GM12892 (cell line): ENCODE measurements around the gene ACOT13.
"Not testable (repeated sequence)": the region's sequence is repeated elsewhere in the genome, so short reads cannot be mapped to it uniquely, and the experiment has no call there.

Experiments used
- DNase-seq: peaks from one replicate; pipeline ENCODE4 v3.0.0; 2011; ENCODE audit not compliant: insufficient read length
- FAIRE-seq: peaks from 2 replicates; lab custom pipeline; 2011; peaks lifted over from hg19 to GRCh38; lab: Jason Lieb, UNC
- POLR2A ChIP-seq: IDR thresholded peaks from 2 replicates; pipeline ENCODE4 v1.6.1; 2011; ENCODE audit warnings: low read depth, low read length, control low read depth
- POLR2AphosphoS5 ChIP-seq: IDR thresholded peaks from 2 replicates; pipeline ENCODE4 v1.6.1; 2011; ENCODE audit warnings: low read depth, low read length, control low read depth
- TAF1 ChIP-seq: IDR thresholded peaks from 2 replicates; pipeline ENCODE4 v1.6.1; 2011; ENCODE audit warnings: low read depth, mild to moderate bottlenecking, control low read depth, low read length, borderline replicate concordance

ACOT13 gene

DNA sequence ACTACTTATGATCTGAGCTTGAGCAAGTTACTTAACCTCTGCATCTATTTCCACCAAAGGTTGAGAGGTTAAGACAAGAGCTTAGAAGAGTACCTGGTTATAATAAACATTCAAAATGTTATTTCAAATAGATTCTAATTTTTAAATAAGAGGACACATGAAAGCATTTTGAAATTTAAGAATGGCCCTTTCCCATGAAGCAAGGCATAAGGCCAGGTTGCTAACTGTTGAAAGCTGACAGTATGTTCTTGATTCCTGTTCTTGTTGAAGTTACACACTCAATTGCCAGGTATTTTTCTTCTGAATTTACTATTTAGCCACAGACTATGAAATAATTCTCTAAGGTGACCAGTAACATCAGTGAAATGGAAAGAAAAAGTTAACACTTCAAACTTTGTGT is 37.6 kb downstream of the ACOT13 start:
- TF ChIP-seq POLR2A, result no peak
- TF ChIP-seq POLR2AphosphoS5, result 0 out of 2 replicates have a peak, but pooled peaks have one; percentile 1
- FAIRE-seq, result no peak
- DNase-seq, result no peak

DNA sequence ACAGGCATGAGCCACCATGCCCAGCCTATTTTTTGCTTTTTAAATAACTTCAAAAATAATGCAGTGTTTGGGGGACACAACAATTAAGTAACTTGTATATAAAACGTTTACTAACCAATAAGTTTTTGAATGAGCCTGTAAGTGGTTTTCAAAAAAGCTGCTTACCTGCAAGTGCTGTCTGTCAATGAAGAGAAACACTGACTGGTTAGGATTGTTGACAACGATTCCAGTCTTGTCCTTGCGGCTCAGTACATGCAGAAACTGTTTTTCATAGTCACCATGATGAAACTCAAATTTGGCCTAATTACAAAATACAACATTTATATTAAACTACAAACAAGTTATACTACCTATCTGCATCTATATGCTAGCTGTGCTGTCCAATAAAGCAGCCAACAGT is 41.7 kb downstream of the ACOT13 start:
- DNase-seq (no peak), FAIRE-seq (no peak)
- no peak for TF ChIP-seq POLR2A
- no peak; the same call in 1 of the 2 replicates for TF ChIP-seq POLR2AphosphoS5
- no peak for TF ChIP-seq TAF1

DNA sequence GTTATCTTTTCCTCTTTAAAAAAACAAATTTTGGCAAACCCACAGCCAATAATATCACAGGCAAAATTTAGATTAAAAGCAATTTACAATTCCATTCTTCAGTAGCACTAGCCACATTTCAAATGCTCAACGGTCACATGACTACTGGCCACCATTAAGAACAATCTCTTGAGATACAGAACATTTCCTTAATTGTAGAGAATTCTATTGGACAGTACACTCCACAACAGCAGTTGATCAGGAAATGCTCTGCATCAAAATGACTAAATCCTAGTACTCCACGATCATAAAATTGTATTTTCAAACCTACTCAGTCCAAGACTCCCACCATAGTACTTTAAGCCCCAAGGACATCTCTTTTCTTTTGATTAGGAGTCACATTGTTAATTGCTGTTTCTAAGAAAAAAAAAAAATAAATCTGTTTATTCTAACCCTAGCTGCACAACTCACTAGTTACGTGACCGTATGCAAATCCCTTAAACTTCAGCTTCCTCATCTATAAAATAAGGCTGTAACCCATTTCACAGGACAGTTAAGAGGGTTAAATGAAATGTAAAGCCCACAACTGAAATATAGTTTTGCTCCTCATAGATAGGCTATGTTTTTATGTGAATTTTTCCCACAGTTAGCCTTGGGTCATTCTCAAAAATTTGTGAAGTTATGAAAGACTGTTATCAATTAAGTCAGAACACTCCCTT is 42.3 kb downstream of the ACOT13 start:
- no peak for TF ChIP-seq TAF1
- TF ChIP-seq POLR2A, result no peak
- no peak; the same call in 1 of the 2 replicates for TF ChIP-seq POLR2AphosphoS5
- FAIRE-seq (peak; percentile 69), DNase-seq (no peak)

DNA sequence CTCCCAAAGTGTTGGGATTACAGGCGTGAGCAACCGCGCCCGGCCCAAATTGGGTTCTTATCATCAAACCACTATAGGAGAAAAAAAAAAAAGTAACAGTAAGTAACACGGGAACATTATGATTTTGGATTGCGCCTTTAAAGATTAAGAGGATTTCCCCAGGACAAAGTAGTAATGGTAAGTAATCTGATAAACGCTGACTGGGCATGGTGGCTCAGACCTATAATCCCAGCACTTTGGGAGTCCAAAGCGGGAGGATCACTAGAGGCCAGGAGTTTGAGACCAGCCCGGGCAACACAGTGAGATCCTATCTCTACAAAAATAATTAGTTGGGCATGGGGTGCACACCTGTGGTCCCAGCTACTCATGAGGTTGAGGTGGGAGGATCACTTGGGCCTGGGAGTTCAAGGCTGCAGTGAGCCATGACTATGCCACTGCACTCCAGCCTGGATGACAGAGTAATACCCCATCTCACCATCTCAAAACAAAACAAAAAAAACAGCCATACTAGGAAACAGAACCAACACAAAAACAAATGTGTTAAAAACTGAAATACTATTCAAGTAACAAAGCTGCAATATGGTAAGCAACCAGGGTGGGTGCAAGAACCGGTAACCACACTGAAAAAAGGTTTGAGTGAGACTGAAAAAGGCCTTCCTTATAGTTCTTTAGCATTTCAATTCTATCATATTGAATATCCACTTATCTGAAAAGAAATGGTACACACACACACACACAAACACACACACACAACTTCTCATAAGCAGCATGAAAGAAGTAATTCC is 43.8 kb downstream of the ACOT13 start:
- DNase-seq (no peak), FAIRE-seq (peak; percentile 51)
- no peak for TF ChIP-seq POLR2A
- TF ChIP-seq POLR2AphosphoS5, result no peak
- TF ChIP-seq TAF1, result no peak

- not testable (repeated sequence) for DNase-seq, FAIRE-seq
Measured at GRCh38 chr6:24716602-24717148, 49.8 kb downstream of the ACOT13 start.

GRCh38 chr6:24718449-24719124 is 51.7 kb downstream of the ACOT13 start:
- TF ChIP-seq POLR2A (no peak), POLR2AphosphoS5 (no peak), TAF1 (no peak)
- DNase-seq (no peak), FAIRE-seq (no peak)

DNA sequence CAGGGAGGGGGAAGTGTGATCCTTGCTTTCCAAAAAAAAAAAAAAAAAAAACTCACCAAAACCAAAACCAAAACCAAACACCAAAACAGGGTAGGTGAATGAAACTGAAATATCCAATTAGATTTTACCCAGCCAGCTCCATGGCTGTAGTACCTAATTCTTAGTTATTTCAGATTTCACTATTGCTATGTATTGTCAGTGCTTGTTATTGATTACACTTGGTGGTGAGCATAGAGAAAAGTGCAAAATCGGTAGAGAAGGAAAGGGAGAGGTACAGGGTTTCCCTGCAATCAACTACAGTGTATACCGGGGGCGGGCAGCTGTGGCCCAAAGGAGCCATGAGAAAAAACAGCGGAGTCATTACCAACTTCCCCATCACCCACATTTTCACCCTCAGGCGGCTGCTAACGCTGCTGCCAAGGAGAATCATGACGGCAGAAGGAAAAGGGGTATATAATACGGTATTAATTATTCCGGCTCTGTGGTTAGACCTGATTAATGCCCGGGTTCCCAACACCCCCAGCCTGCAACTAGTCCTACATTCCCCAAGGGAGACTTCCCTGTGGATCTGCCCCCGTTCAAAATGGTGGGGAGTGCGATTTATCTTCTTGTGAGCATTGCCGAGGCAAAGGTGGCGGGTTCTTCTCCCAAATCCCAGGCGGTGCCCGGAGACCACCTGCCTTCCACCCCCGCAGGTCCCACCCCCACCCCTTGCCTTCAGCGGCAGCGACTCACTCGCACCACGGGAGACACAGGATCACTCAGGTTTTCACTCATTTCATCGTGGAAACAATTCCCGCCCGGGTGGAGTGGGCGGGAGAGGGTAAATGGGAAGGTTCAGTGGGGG is 52.5 kb downstream of the ACOT13 start, which contains the start of gene C6orf62:
Gene C6orf62, minus strand, starts transcription at position 30 of the 847 bp plus-strand sequence. CDS start 486 bp downstream, outside the sequence.
- TF ChIP-seq POLR2A (peak; percentile 68), TAF1 (no peak), POLR2AphosphoS5 (peak; percentile 47)
- peak; percentile 16 for DNase-seq
- peak; percentile 24 for FAIRE-seq

GRCh38 chr6:24720131-24720603 is 53.3 kb downstream of the ACOT13 start:
- TF ChIP-seq TAF1, result no peak
- no peak for TF ChIP-seq POLR2AphosphoS5
- no peak; the same call in 1 of the 2 replicates for TF ChIP-seq POLR2A
- peak; percentile 27 for DNase-seq
- FAIRE-seq, result peak; percentile 58

DNA sequence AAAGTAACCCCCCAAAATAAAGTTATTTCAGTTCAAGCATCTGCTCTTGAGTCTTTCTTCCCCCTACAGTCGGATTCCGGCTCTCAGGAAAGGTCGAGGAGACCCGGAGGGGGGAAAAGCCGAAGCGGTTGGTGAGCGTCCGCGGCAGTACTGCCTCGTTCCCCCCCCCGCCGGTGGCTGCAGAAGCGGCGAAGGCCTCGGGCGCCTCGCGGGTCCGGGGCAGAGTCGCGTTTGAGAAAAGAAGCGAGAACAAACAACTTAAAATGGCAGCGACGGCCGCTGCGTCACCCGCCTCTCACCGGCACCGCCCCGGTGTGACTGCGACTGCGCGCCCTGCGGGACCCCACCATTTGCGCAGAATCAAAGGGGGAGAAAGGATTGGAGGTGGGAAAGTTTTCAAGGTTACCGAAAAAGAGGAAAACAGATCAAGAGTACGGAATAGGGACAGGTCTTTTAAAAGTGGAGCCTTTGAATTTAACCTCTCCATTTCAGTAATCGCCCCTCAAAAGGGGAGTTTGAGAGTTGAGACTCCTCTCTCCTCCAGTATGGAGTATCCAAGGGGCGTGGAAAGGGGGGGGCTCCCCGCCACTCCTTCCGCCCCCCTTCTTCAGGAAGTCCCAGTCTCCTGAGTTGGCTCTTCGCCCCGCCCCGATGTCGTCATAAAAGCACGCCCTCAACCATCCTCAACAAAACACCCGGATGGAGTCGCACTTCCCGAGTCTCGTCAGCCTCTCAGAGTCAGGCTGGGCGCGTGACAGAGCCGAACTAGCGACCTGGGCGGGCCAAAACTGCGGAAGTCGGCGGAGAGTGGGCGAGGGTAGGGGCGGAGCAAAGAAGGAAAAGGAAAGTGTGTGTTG is 54.0 kb downstream of the ACOT13 start:
- DNase-seq (peak; percentile 85), FAIRE-seq (peak; percentile 91)
- TF ChIP-seq TAF1, result peak; percentile 96
- TF ChIP-seq POLR2AphosphoS5, result peak; percentile 96
- TF ChIP-seq POLR2A, result peak; percentile 96
